IMR-90 (cell line): ENCODE measurements around the gene TENT5C. TPM values are rescaled to one million over a fixed set of nuclear protein-coding genes. Genes with fewer than 3 reads are reported as not detected.

Experiments
- ATAC-seq: fragments of 200-7000 bp; cut with Tn5 transposase; 2 replicates; pipeline ENCODE4 v1.9.1; 2020; ENCODE audit warnings: low read depth, mild to moderate bottlenecking, moderate library complexity
- BruUV-seq: library from RNA; stranded (reverse); fragments of 400-500 nt; replicated peaks from 2 replicates; lab custom pipeline; 2021; lab: Mats Ljungman, UMichigan
- CTCF ChIA-PET: fragments of 300-600 bp; formaldehyde crosslinking; extraction: SDS; loops from one replicate; lab custom pipeline; 2021; ENCODE audit warnings: antibody characterized with exemption; lab: Yijun Ruan, JAX
- POLR2A ChIA-PET: fragments of 300-600 bp; sonication (Branson Sonifier 250); formaldehyde crosslinking; loops from one replicate; lab custom pipeline; 2022; ENCODE audit warnings: antibody characterized with exemption; ENCODE audit not compliant: unreplicated experiment; lab: Charles Lee
- DNase-seq: peaks from one replicate; pipeline ENCODE4 v3.0.0; 2013
- H2AFZ ChIP-seq: replicated peaks from 2 replicates; pipeline ENCODE3; 2013; ENCODE audit warnings: low read length, mild to moderate bottlenecking; ENCODE audit not compliant: poor library complexity
- H2AK5ac ChIP-seq: 2 replicates; pipeline ENCODE4 v1.6.1; 2013; ENCODE audit warnings: low read depth, low read length, inconsistent platforms
- H2AK9ac ChIP-seq: replicated peaks from 2 replicates; pipeline ENCODE3; 2013; ENCODE audit warnings: mild to moderate bottlenecking, low read depth, low read length, moderate library complexity; ENCODE audit not compliant: poor library complexity
- H2BK120ac ChIP-seq: 2 replicates; pipeline ENCODE4 v1.6.1; 2013; ENCODE audit warnings: low read depth, low read length, inconsistent platforms
- H2BK15ac ChIP-seq: 3 replicates; pipeline ENCODE4 v1.6.1; 2013; ENCODE audit warnings: low read depth, low read length, inconsistent platforms
- H2BK20ac ChIP-seq: 2 replicates; pipeline ENCODE4 v1.6.1; 2013; ENCODE audit warnings: low read depth, mild to moderate bottlenecking, inconsistent platforms, low read length, moderate library complexity
- H2BK5ac ChIP-seq: 2 replicates; pipeline ENCODE4 v1.6.1; 2013; ENCODE audit warnings: mild to moderate bottlenecking, low read depth, low read length, inconsistent platforms; ENCODE audit not compliant: poor library complexity, severe bottlenecking
- H3K14ac ChIP-seq: replicated peaks from 2 replicates; pipeline ENCODE4 v1.6.1; 2013; ENCODE audit warnings: low read depth, low read length, inconsistent platforms
- H3K18ac ChIP-seq: 2 replicates; pipeline ENCODE4 v1.6.1; 2013; ENCODE audit warnings: low read depth, low read length, control low read depth
- H3K23ac ChIP-seq: 2 replicates; pipeline ENCODE4 v1.6.1; 2013; ENCODE audit warnings: low read depth, low read length, inconsistent platforms
- H3K27ac ChIP-seq: 2 replicates; pipeline ENCODE4 v1.5.1; 2013; ENCODE audit warnings: mild to moderate bottlenecking, control low read depth, low read length; ENCODE audit not compliant: insufficient read depth
- H3K27me3 ChIP-seq: 2 replicates; pipeline ENCODE4 v1.6.1; 2013; ENCODE audit warnings: low read length; ENCODE audit not compliant: control insufficient read depth, insufficient read depth
- H3K36me3 ChIP-seq: 2 replicates; pipeline ENCODE4 v1.6.1; 2013; ENCODE audit warnings: low read length, mixed read lengths; ENCODE audit not compliant: control insufficient read depth, insufficient read depth
- H3K4ac ChIP-seq: 2 replicates; pipeline ENCODE4 v1.6.1; 2013; ENCODE audit warnings: low read depth, low read length, inconsistent platforms
- H3K4me1 ChIP-seq: 2 replicates; pipeline ENCODE4 v1.6.1; 2013; ENCODE audit warnings: low read length, mixed read lengths; ENCODE audit not compliant: control insufficient read depth, insufficient read depth
- H3K4me2 ChIP-seq: 2 replicates; pipeline ENCODE4 v1.6.1; 2013; ENCODE audit warnings: low read depth, mild to moderate bottlenecking, control low read depth, low read length, moderate library complexity
- H3K4me3 ChIP-seq: 2 replicates; pipeline ENCODE4 v1.5.1; 2013; ENCODE audit warnings: low read depth, mild to moderate bottlenecking, control low read depth, low read length, moderate library complexity; ENCODE audit not compliant: insufficient read depth
- H3K56ac ChIP-seq: 2 replicates; pipeline ENCODE4 v1.6.1; 2013; ENCODE audit warnings: low read length, inconsistent platforms; ENCODE audit not compliant: insufficient read depth; ENCODE audit errors: extremely low read depth
- H3K79me1 ChIP-seq, 2 experiments: 2 replicates each; pipeline ENCODE4 v1.6.1; 2013; ENCODE audit warnings: low read length in 2 of 2, inconsistent platforms in 1 of 2, low read depth in 1 of 2
- H3K9ac ChIP-seq: 2 replicates; pipeline ENCODE4 v1.6.1; 2013; ENCODE audit warnings: low read depth, low read length, control low read depth
- H3K9me1 ChIP-seq: 2 replicates; pipeline ENCODE4 v1.6.1; 2013; ENCODE audit warnings: low read length, inconsistent platforms; ENCODE audit not compliant: insufficient read depth
- H3K9me3 ChIP-seq: 2 replicates; pipeline ENCODE4 v1.6.1; 2013; ENCODE audit warnings: low read length; ENCODE audit not compliant: control insufficient read depth, insufficient read depth
- H4K20me1 ChIP-seq: 2 replicates; pipeline ENCODE4 v1.6.1; 2013; ENCODE audit warnings: low read length, inconsistent platforms; ENCODE audit not compliant: insufficient read depth
- H4K5ac ChIP-seq: 2 replicates; pipeline ENCODE4 v1.6.1; 2013; ENCODE audit warnings: mild to moderate bottlenecking, low read depth, low read length, control low read depth
- H4K8ac ChIP-seq, 2 experiments: 2 replicates each; pipeline ENCODE4 v1.6.1; 2013; ENCODE audit warnings: low read depth in 2 of 2, low read length in 2 of 2, control low read depth in 1 of 2, inconsistent platforms in 1 of 2
- H4K91ac ChIP-seq: 2 replicates; pipeline ENCODE4 v1.6.1; 2013; ENCODE audit warnings: low read depth, low read length, inconsistent platforms; ENCODE audit not compliant: insufficient read depth
- BHLHE40 ChIP-seq: fragments of 150-350 bp; IDR thresholded peaks from 2 replicates; pipeline ENCODE4 v1.6.1; 2016; ENCODE audit warnings: mild to moderate bottlenecking, low read depth, low read length
- CEBPB ChIP-seq: IDR thresholded peaks from 2 replicates; pipeline ENCODE4 v1.6.1; 2012; ENCODE audit warnings: low read depth, low read length, improper control_type of control experiment
- CHD1 ChIP-seq: IDR thresholded peaks from 2 replicates; pipeline ENCODE4 v1.6.1; 2012; ENCODE audit warnings: low read depth, low read length, improper control_type of control experiment
- CTCF ChIP-seq: conservative IDR thresholded peaks from 2 replicates; pipeline ENCODE4 v1.5.1; 2012; ENCODE audit warnings: mild to moderate bottlenecking, low read depth, low read length, improper control_type of control experiment
- ELK1 ChIP-seq: fragments of 150-350 bp; IDR thresholded peaks from 2 replicates; pipeline ENCODE4 v1.6.1; 2016; ENCODE audit warnings: low read depth, mild to moderate bottlenecking, low read length, moderate library complexity, borderline replicate concordance
- FOS ChIP-seq: fragments of 150-350 bp; IDR thresholded peaks from 2 replicates; pipeline ENCODE4 v1.6.1; 2016; ENCODE audit warnings: low read depth, low read length
- MAFK ChIP-seq: IDR thresholded peaks from 2 replicates; pipeline ENCODE4 v1.6.1; 2012; ENCODE audit warnings: low read depth, low read length, improper control_type of control experiment
- MAZ ChIP-seq: IDR thresholded peaks from 2 replicates; pipeline ENCODE4 v1.6.1; 2012; ENCODE audit warnings: low read depth, mild to moderate bottlenecking, low read length, improper control_type of control experiment, moderate library complexity, borderline replicate concordance
- MXI1 ChIP-seq: IDR thresholded peaks from 2 replicates; pipeline ENCODE4 v1.6.1; 2012; ENCODE audit warnings: low read depth, mild to moderate bottlenecking, low read length, moderate library complexity, borderline replicate concordance
- NFE2L2 ChIP-seq: fragments of 150-350 bp; IDR thresholded peaks from 2 replicates; pipeline ENCODE4 v1.6.1; 2016; ENCODE audit warnings: low read depth, mild to moderate bottlenecking, low read length
- POLR2A ChIP-seq: IDR thresholded peaks from 2 replicates; pipeline ENCODE4 v1.6.1; 2012; ENCODE audit warnings: mild to moderate bottlenecking, low read depth, low read length
- RAD21 ChIP-seq: IDR thresholded peaks from 2 replicates; pipeline ENCODE4 v1.6.1; 2012; ENCODE audit warnings: low read length, improper control_type of control experiment
- RCOR1 ChIP-seq: IDR thresholded peaks from 2 replicates; pipeline ENCODE4 v1.6.1; 2012; ENCODE audit warnings: mild to moderate bottlenecking, low read length, improper control_type of control experiment; ENCODE audit not compliant: insufficient replicate concordance
- RFX5 ChIP-seq: IDR thresholded peaks from 2 replicates; pipeline ENCODE4 v1.8.0; 2012; ENCODE audit warnings: low read depth, mild to moderate bottlenecking, low read length, moderate library complexity
- SMC3 ChIP-seq: fragments of 150-350 bp; IDR thresholded peaks from 2 replicates; pipeline ENCODE4 v1.6.1; 2016; ENCODE audit warnings: low read depth, mild to moderate bottlenecking, antibody characterized with exemption, low read length, moderate library complexity
- USF2 ChIP-seq: fragments of 150-350 bp; IDR thresholded peaks from 2 replicates; pipeline ENCODE4 v1.6.1; 2017; ENCODE audit warnings: mild to moderate bottlenecking, antibody characterized with exemption, low read length, low read depth
- WGBS, 2 experiments: methylation state at CpG; one replicate each; pipeline versions ENCODE4 v1.1.5 to v1.1.7; 2013; ENCODE audit warnings: missing lambda C conversion rate in 2 of 2; ENCODE audit not compliant: insufficient read length in 1 of 2; ENCODE audit errors: extremely low coverage in 2 of 2; 5-methylcytosine and 5-hydroxymethylcytosine counted together
- dilution Hi-C: fragments of 300-500 bp; cut with HindIII; formaldehyde crosslinking; loops from one replicate; pipeline ENCODE4 v1.14.3; 2018; ENCODE audit warnings: low sequenced_read_pairs; ENCODE audit not compliant: unreplicated experiment
- in situ Hi-C: fragments of 300-500 bp; cut with MboI; formaldehyde crosslinking; loops from 3 replicates; pipeline ENCODE4 v1.14.3; 2019; ENCODE audit warnings: low sequenced_read_pairs, inconsistent platforms, mixed read lengths
- intact Hi-C: fragments of 100-400 bp; cut with micrococcal nuclease; formaldehyde crosslinking; loops from 2 replicates; pipeline ENCODE4 v1.10.0; 2022
- polyA plus RNA-seq, 3 experiments: library from polyadenylated mRNA; depleted of rRNA; stranded (reverse); fragments of >200 nt; gene quantifications; 2 replicates each; pipeline ENCODE4 v1.2.3, GENCODE V29; 2012; ENCODE audit warnings: low replicate concordance in 1 of 3
- total RNA-seq: library from RNA; depleted of rRNA; stranded (reverse); fragments of >200 nt; gene quantifications from 2 replicates; pipeline ENCODE4 v1.2.3, GENCODE V29; 2012

Gene TENT5C
- total and polyA plus RNA-seq, 2 of the 4 experiments (the other 2 are of a cell fraction): 1.5 to 4.1 TPM

GRCh38 chr1:117676615-117677130 lies 70.8 kb downstream of the TENT5C start:
- H2BK120ac ChIP-seq: no peak overlapping the region
- intact Hi-C loops (no loop called here), in situ Hi-C loops (no loop called here), dilution Hi-C loops (no loop called here)
- no peak overlapping the region for H3K4ac ChIP-seq
- no TSS peak for BruUV-seq
- H3K9me1 ChIP-seq: peaks cover 12% of the 10 kb centered on the region
- no peaks in the 10 kb centered on the region for H3K79me1 ChIP-seq
- H2AK5ac ChIP-seq: no peak overlapping the region
- no peaks in the 10 kb centered on the region for H3K9me3 ChIP-seq
- no peak overlapping the region for H3K9ac ChIP-seq
- H3K56ac ChIP-seq: no peak overlapping the region
- no peak overlapping the region for H4K5ac ChIP-seq
- no peak overlapping the region for H3K18ac ChIP-seq
- no peak overlapping the region for H3K27ac ChIP-seq
- H3K4me1 ChIP-seq: peaks cover 12% of the 10 kb centered on the region
- ChIA-PET CTCF (no interaction called here), POLR2A (no interaction called here)
- no peak overlapping the region for H4K91ac ChIP-seq
- no peaks in the 10 kb centered on the region; the same call in 1 of the 2 replicates for H4K20me1 ChIP-seq
- H2BK5ac ChIP-seq: no peak overlapping the region
- H4K8ac ChIP-seq: no peak overlapping the region
- 90% methylated on average over 2 of the region's 7 CpGs; no CpG with 5 or more reads in 1 of the 2 experiments for WGBS, 2 experiments
- no peak overlapping the region for H3K4me2 ChIP-seq
- TF ChIP-seq CHD1 (no peak), RFX5 (no peak), POLR2A (no peak), FOS (no peak), MAZ (no peak), USF2 (no peak), CEBPB (no peak), NFE2L2 (no peak), SMC3 (no peak), MAFK (no peak), CTCF (no peak), RCOR1 (no peak), BHLHE40 (no peak), RAD21 (no peak), MXI1 (no peak), ELK1 (no peak)
- H3K14ac ChIP-seq: no peak overlapping the region
- no peak overlapping the region for H2AFZ ChIP-seq
- H3K23ac ChIP-seq: no peak overlapping the region
- H3K4me3 ChIP-seq: no peak overlapping the region
- H2BK15ac ChIP-seq: no peak overlapping the region
- H2BK20ac ChIP-seq: no peak overlapping the region
- no peaks in the 10 kb centered on the region for H3K27me3 ChIP-seq
- no peak for DNase-seq
- no peak for ATAC-seq
- no peaks in the 10 kb centered on the region for H3K36me3 ChIP-seq
- no peak overlapping the region for H2AK9ac ChIP-seq
